HCEC 1CT (cell line): ENCODE measurements around the gene CCDC142.

Experiments
- DNase-seq: peaks from one replicate; pipeline ENCODE4 v3.0.0-alpha.2; 2017

CCDC142 gene, protein sequence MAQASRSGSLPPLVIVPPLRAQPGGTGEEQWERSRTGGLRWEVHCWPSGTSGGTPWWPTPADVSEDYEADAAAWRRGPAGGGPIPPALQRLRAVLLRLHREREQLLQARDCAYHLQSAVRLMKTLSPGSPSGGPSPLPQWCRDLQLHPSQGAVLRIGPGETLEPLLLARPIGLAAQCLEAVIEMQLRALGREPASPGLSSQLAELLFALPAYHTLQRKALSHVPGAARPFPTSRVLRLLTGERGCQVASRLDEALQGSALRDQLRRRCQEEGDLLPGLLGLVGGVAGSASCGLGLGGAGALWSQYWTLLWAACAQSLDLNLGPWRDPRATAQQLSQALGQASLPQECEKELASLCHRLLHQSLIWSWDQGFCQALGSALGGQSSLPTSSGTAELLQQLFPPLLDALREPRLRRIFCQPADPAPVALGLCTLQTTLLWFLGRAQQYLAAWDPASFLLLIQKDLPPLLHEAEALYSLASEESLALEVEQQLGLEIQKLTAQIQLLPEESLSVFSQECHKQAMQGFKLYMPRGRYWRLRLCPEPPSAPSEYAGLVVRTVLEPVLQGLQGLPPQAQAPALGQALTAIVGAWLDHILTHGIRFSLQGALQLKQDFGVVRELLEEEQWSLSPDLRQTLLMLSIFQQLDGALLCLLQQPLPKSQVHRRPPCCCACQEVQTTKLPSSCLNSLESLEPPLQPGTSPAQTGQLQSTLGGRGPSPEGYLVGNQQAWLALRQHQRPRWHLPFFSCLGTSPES

GRCh38 chr2:74482801-74483674 is at the start of gene CCDC142, which contains the start of gene TTC31:
CCDC142 (minus strand) TSS chr2:74482998; CDS start chr2:74482837, 161 bp downstream.
TTC31 (plus strand) TSS chr2:74483081; CDS start chr2:74483096, 15 bp downstream.
- DNase-seq = peak; percentile 96

- DNase-seq = peak; percentile 52
Measured at GRCh38 chr2:74532222-74532621, 49.4 kb upstream of the CCDC142 start.

GRCh38 chr2:74531666-74532065 is 48.9 kb upstream of the CCDC142 start:
- DNase-seq = no peak

DNA sequence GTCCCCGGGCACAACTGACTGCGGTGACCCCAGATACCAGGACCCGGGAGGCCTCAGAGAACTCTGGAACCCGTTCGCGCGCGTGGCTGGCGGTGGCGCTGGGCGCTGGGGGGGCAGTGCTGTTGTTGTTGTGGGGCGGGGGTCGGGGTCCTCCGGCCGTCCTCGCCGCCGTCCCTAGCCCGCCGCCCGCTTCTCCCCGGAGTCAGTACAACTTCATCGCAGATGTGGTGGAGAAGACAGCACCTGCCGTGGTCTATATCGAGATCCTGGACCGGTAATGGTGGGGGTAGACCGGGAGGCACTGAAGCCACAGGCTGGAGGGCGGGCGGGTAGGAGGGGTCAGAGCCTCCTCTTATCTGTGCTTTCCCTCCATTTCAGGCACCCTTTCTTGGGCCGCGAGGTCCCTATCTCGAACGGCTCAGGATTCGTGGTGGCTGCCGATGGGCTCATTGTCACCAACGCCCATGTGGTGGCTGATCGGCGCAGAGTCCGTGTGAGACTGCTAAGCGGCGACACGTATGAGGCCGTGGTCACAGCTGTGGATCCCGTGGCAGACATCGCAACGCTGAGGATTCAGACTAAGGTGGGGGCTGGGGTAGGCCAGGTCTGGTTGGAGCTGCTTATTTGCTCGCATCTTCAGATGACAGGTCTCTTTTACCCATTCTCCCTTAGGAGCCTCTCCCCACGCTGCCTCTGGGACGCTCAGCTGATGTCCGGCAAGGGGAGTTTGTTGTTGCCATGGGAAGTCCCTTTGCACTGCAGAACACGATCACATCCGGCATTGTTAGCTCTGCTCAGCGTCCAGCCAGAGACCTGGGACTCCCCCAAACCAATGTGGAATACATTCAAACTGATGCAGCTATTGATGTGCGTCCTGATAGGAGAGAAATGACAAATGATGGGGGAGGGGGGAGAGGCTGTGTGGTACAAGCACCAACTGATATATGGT is 47.7 kb upstream of the CCDC142 start:
- DNase-seq = peak; percentile 55

- DNase-seq = peak; percentile 100
Measured at GRCh38 chr2:74529357-74530238, 46.8 kb upstream of the CCDC142 start, which contains the start of the genes AUP1 and HTRA2. AUP1 (minus strand) TSS chr2:74529706; CDS start chr2:74529629, 77 bp downstream. HTRA2 (plus strand) TSS chr2:74529933; CDS start chr2:74530007, 74 bp downstream.

DNA sequence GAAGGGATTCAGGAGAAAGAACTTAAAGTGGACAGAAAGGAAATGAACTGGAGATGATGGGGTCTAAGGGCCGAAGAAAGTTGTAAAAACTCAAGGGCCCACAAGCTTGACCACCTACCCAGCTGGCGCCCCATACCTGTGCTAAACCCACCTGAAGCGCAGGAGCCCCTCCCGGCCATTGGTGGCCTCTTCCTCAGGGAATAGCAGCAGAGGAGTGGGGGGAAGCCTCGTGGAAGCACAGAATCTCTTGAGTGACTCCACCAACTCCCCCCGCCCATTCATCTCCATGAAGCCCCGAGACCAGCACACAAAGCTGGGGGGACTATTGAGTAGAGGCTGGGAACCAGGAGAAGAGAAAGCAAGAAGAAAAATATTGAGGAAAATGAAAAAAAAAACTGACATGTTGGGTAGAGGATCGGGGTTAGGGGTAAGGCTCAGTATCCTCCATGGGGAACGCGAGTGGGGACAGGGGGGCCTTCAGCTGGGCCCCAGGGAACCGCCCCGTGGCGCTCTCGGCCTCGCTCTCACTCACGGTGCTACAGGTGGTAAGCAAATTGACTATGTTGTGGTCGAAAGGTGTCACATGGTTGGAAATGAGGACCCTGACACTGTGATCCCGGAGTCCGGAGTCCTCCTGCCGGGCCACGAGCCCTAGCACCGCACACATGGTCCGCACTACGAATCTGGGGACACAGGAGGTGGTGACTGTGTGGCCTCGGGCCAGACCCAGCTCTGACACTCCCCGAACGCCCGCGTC is 46.0 kb upstream of the CCDC142 start:
- no peak for DNase-seq

DNA sequence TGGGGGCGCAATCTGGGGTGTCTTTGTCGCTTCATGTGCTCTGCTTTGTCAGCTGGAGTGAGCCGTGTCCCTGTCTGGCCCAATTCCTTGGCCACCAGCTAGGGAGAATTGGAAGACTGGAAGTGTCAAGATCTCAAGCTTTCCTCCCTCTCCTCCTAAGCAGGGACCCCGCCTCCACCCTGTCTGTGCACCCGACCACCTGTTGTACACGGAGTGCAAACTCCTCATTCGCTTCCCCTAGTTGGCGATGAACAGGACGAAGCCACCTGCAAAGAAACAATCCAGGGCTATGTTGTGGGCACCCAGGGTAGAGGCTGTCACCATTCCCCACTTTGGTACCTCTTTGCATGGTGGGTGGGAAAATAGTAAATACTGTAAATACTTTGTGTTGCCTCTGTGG is 44.9 kb upstream of the CCDC142 start:
- no peak for DNase-seq

DNA sequence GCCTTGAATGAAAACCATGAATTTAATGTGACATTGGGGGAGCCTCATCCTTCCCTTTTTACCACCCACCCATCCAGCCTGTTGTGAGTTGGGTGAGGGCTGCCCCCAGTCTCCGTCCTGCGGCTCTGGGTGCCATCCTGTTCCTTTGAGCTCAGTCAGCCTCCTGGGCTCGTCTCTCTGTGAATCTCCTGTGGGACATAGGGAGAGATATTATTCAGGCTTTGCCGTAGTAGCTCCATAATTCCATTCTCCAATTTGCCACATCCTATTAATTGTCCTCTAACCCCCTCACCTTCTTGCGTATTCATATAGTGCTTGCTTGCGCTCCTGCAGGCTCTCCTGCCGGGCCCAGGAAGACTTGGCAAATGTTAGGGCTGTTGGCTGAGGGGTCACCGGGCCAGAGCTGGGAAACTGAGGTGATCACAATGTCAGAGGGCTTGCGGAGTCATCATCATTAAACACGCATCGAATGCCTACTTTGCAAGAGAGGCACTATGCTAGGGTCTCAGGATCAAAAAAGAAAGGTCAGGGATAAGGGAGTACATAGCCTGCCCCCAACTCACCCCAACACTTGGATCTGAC is 43.9 kb upstream of the CCDC142 start:
- no peak for DNase-seq

GRCh38 chr2:74525717-74526648 is 43.2 kb upstream of the CCDC142 start, which contains the start of gene DQX1:
DQX1 (minus strand) TSS chr2:74526231; CDS start chr2:74525729, 502 bp downstream.
- DNase-seq = peak; percentile 38

DNA sequence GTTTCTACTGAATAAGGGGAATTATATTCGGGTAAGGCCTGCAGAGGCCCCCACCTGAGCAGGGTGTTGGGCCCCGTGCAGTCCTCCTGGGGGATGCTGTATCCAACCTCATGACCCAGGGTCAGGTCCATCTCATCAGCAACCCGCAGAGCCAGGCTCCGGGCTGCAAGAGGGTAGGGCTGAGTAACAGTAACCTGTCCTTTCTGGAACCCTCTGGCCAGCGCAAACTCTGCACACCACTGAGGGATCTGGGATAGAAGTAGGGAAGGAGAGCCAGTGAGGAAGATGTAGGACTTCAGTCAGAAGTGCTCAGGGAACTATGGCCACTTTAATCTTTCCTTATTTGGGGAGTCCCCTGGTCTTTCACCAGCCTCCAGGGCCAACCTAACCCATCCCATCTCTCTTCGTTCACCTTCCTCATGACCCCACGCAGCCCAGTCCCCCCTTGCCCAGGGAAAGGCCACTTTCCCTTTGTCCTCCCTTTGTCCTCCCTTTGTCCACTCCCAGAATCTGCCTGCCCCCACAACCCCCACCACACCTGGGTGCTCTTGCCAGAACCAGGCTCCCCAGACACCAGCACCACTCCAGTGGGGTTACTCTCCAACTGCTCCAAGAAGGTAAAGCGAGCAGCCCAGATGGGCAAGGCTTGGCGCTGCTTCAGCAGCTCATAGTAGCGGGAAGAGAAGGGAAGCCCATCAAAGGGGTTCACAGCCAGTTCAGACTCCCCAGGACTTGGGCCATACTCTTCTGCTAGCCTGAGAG is 42.3 kb upstream of the CCDC142 start:
- DNase-seq = no peak

DNA sequence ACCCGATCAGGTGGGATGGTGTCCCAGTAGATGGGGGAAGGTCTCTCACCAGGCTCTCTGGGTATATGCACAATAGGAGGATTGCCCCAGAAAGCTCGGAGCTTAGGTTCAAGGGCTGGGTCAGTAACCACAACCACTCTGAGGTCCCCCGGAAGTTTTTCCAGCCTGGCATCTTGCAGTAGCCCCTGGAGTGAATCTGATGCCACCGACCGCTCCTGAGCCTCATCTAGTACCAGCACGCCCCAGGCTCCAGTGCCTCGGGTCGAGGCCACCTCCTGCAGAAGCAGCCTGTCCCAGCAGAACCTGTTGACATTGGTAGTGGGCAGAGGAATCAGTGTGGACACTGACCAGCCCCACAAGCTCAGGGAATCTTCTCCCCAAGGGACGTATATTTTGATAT is 41.2 kb upstream of the CCDC142 start:
- no peak for DNase-seq

DNA sequence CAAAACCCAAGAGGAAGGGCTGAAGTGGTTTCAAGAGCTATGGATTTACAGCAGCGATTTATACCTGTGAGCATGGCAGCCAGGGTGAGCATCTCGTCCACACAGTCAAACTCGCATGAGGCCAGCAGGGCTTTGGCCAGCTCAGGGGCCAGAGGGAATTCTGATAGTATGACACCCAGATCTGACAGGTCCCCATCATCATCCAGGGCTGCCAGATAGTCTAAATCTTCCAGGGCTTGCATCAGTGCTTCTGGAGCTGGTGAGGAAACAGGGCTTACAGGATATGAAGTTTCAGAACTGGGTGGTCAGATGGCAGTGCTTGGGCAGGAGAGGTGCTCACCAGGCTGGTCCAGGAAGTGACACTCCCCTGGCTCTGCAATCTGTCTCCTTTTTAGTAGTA is 39.7 kb upstream of the CCDC142 start:
- DNase-seq = no peak

GRCh38 chr2:74516650-74517049 is 33.9 kb upstream of the CCDC142 start:
- no peak for DNase-seq

- DNase-seq = no peak
Measured at GRCh38 chr2:74515981-74516633, 33.3 kb upstream of the CCDC142 start.

DNA sequence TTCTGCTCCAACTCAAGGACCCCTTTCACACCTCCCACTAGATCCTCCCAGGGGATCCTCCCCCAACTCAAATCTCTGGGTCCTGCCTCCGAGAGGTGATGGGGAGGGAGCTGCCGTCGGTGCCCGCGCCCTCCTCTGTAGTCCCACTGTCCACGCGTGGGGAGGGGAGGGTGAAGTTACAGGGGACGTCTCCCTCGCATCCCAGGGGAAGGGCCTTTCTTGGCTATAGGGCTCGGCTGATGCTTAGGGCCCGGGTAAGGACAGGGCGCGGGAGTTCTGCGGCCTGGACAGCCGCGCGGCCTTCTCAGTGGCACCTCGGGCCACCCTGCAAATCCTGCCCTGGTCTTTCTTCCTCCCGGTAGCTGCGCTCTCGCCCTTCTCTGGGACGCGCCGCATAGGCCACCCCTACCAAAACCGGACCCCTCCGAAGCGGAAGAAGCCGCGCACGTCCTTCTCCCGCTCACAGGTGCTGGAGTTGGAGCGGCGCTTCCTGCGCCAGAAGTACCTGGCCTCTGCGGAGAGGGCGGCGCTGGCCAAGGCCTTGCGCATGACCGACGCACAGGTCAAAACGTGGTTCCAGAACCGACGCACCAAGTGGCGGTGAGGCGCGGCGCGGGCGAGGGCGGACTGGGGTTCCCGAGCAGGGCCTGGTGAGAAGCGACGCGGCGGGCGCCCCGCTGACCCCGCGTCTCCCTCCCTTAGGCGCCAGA is 32.6 kb upstream of the CCDC142 start:
- no peak for DNase-seq
